ENCODE data around the gene FBXO9.

Gene FBXO9

DNA sequence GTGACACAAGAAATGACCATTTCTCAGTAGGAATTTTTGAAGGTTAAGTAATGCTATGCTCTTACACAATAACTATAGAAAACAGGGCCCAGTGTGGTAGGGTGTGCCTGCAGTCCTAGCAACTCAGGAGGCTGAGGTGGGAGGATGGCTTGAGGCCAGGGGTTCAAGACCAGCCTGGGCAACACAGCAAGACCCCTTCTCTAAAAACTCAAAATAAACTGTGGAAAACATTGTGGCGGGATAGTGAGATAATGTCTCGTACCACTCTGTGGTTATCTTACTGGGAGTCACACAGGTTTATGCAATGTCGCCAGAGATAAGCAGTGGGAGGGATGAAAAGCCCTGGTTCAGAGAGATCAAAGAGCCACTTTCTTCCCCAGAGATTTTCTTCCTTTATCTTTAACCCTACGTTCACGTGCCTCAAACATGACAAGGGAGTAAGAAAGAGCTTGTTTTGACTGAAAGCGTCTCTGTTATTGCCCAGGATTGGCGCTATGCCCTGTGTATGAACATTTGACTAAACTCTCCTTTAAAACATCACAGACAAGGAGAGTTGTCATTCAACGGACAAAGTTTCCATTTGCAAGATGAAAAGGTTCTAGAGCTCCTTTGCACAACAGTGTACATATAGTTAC lies 69.5 kb downstream of the FBXO9 start:
- in situ Hi-C loops (cut with MboI; ENCODE audit: low sequenced_read_pairs, unreplicated experiment): no loop called here
- TF ChIP-seq, protein P1, sequence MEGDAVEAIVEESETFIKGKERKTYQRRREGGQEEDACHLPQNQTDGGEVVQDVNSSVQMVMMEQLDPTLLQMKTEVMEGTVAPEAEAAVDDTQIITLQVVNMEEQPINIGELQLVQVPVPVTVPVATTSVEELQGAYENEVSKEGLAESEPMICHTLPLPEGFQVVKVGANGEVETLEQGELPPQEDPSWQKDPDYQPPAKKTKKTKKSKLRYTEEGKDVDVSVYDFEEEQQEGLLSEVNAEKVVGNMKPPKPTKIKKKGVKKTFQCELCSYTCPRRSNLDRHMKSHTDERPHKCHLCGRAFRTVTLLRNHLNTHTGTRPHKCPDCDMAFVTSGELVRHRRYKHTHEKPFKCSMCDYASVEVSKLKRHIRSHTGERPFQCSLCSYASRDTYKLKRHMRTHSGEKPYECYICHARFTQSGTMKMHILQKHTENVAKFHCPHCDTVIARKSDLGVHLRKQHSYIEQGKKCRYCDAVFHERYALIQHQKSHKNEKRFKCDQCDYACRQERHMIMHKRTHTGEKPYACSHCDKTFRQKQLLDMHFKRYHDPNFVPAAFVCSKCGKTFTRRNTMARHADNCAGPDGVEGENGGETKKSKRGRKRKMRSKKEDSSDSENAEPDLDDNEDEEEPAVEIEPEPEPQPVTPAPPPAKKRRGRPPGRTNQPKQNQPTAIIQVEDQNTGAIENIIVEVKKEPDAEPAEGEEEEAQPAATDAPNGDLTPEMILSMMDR (IDR thresholded peaks at IDR 0.05; ENCODE audit: borderline replicate concordance, control extremely low read depth, extremely low read depth, insufficient read depth, missing control alignments): no peak
- DNase-seq (ENCODE audit: low spot score): no peak

DNA sequence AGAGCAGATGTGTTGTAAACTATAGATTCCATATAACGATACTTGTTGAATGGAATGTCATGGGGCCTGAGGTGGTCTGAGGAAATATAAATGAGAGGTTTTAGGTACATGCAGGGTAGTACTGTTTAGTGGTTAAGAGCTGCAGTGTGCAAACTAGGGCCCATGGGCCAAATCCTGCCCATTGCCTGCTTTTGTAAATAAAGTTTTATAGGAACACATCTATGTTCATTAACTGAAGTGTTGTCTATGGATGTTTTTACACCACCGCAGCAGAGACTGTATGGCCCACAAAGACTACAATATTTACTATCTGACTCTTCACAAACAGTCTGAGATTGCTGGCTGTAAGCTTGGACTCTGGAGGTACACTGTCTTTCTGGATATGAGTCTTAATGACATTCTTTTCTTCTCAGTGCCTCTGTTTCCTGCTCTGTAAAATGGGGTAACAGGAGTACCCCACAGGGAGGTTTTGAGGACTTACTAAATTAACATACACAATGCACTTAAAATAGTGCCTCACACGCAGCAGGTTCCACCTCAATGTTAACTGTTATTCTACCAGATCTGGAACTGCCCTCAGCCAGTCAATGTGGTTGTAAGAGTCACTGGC lies 70.9 kb downstream of the FBXO9 start:
- in situ Hi-C loops (cut with MboI; ENCODE audit: low sequenced_read_pairs, unreplicated experiment): no loop called here
- TF ChIP-seq, protein P1 (IDR thresholded peaks at IDR 0.05; ENCODE audit: borderline replicate concordance, control extremely low read depth, extremely low read depth, insufficient read depth, missing control alignments): no peak
- no peak for DNase-seq (ENCODE audit: low spot score)

DNA sequence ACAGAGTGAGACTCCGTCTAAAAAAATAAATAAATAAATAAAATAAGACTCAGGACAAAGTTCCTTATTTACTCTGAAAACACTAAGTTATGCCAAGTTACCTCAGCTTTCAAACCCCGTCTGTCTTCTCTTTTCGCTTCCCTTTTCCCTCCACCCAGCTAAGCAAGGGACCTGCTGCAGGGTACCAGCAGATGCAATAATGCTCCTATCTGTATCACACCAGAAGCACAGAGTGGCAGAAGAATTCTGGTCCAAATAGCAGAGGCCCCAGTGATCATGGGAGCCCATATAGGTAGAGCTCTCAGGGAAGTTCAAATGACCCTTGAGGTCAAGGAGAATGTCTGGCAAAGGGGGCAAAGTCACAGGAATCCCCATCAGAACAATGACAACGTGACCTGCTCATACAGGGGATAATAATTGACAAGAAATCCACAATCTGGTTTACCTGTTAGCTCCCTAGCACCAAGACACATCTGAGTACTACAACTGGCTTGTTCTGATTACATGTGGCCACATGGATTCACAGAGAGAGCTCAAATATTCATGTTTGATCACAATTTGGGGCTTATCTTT lies 74.7 kb downstream of the FBXO9 start:
- TF ChIP-seq, protein P1 (IDR thresholded peaks at IDR 0.05; ENCODE audit: borderline replicate concordance, control extremely low read depth, extremely low read depth, insufficient read depth, missing control alignments): no peak
- in situ Hi-C loops (cut with MboI; ENCODE audit: low sequenced_read_pairs, unreplicated experiment): no loop called here
- no peak for DNase-seq (ENCODE audit: low spot score)

- in situ Hi-C loops (cut with MboI; ENCODE audit: low sequenced_read_pairs, unreplicated experiment): no loop called here
- no peak for DNase-seq (ENCODE audit: low spot score)
- TF ChIP-seq, protein P1 (IDR thresholded peaks at IDR 0.05; ENCODE audit: borderline replicate concordance, control extremely low read depth, extremely low read depth, insufficient read depth, missing control alignments): no peak
Measured at GRCh38 chr6:53142810-53143209, 77.6 kb downstream of the FBXO9 start.

- TF ChIP-seq, protein P1 (IDR thresholded peaks at IDR 0.05; ENCODE audit: borderline replicate concordance, control extremely low read depth, extremely low read depth, insufficient read depth, missing control alignments): no peak
- in situ Hi-C loops (cut with MboI; ENCODE audit: low sequenced_read_pairs, unreplicated experiment): no loop called here
- DNase-seq (ENCODE audit: low spot score): no peak
Measured at GRCh38 chr6:53143710-53144109, 78.5 kb downstream of the FBXO9 start.

- TF ChIP-seq, protein P1 (IDR thresholded peaks at IDR 0.05; ENCODE audit: borderline replicate concordance, control extremely low read depth, extremely low read depth, insufficient read depth, missing control alignments): no peak
- in situ Hi-C loops (cut with MboI; ENCODE audit: low sequenced_read_pairs, unreplicated experiment): no loop called here
- no peak for DNase-seq (ENCODE audit: low spot score)
Measured at GRCh38 chr6:53144802-53145201, 79.6 kb downstream of the FBXO9 start.

All from GM13976 (cell line).